ENCODE data around the gene ZNF514. TPM values are rescaled to one million over a fixed set of nuclear protein-coding genes. Genes with fewer than 3 reads are reported as not detected.

Gene ZNF514
- total RNA-seq, 1 donor: 14.5 TPM

- H2AFZ ChIP-seq (ENCODE audit: low read length): peak overlapping the region; percentile 96
- H3K27me3 ChIP-seq (ENCODE audit: insufficient read depth, low read length): no peaks in the 10 kb centered on the region
- peaks cover 40% of the 10 kb centered on the region for H3K79me2 ChIP-seq (ENCODE audit: insufficient read depth, low read length)
- no peak for TF ChIP-seq CTCF (IDR thresholded peaks at IDR 0.05; ENCODE audit: extremely low read depth, low read depth, low read length)
- H3K4me3 ChIP-seq (ENCODE audit: insufficient read depth, low read length): peak overlapping the region; percentile 96
- H3K27ac ChIP-seq (ENCODE audit: low read depth, low read length): peak overlapping the region; percentile 94
- H4K20me1 ChIP-seq (ENCODE audit: insufficient read depth, low read length): peaks cover 20% of the 10 kb centered on the region
- peak overlapping the region; percentile 77 for H3K4me2 ChIP-seq (ENCODE audit: insufficient read depth, low read length)
- H3K36me3 ChIP-seq (ENCODE audit: insufficient read depth, low read length): peaks cover 4% of the 10 kb centered on the region
- peak; percentile 35 for DNase-seq (ENCODE audit: insufficient read length, low spot score, missing footprints)
- peaks cover 5% of the 10 kb centered on the region for H3K4me1 ChIP-seq (ENCODE audit: insufficient read depth, low read length)
- no peaks in the 10 kb centered on the region for H3K9me3 ChIP-seq (ENCODE audit: low read depth, low read length)
These were observed 38.6 kb downstream of the ZNF514 start for GRCh38 chr2:95121093-95121406.

- peaks cover 3% of the 10 kb centered on the region for H3K4me1 ChIP-seq (ENCODE audit: insufficient read depth, low read length)
- H3K27ac ChIP-seq (ENCODE audit: low read depth, low read length): no peak overlapping the region
- no peak overlapping the region for H3K4me2 ChIP-seq (ENCODE audit: insufficient read depth, low read length)
- H3K79me2 ChIP-seq (ENCODE audit: insufficient read depth, low read length): peaks cover 26% of the 10 kb centered on the region
- DNase-seq (ENCODE audit: insufficient read length, low spot score, missing footprints): peak; percentile 91
- H3K4me3 ChIP-seq (ENCODE audit: insufficient read depth, low read length): no peak overlapping the region
- H3K9me3 ChIP-seq (ENCODE audit: low read depth, low read length): no peaks in the 10 kb centered on the region
- H3K36me3 ChIP-seq (ENCODE audit: insufficient read depth, low read length): peaks cover 29% of the 10 kb centered on the region
- peak; percentile 82 for TF ChIP-seq CTCF (IDR thresholded peaks at IDR 0.05; ENCODE audit: extremely low read depth, low read depth, low read length)
- no peaks in the 10 kb centered on the region for H3K27me3 ChIP-seq (ENCODE audit: insufficient read depth, low read length)
- H4K20me1 ChIP-seq (ENCODE audit: insufficient read depth, low read length): peaks cover 23% of the 10 kb centered on the region
- H2AFZ ChIP-seq (ENCODE audit: low read length): no peak overlapping the region
These were observed 44.2 kb downstream of the ZNF514 start for GRCh38 chr2:95115418-95115817.

- Histone ChIP-seq H3K9me3 (ENCODE audit: low read depth, low read length) (no peaks in the 10 kb centered on the region), H3K4me3 (ENCODE audit: insufficient read depth, low read length) (no peak overlapping the region), H3K4me1 (ENCODE audit: insufficient read depth, low read length) (no peaks in the 10 kb centered on the region), H3K4me2 (ENCODE audit: insufficient read depth, low read length) (no peak overlapping the region), H3K79me2 (ENCODE audit: insufficient read depth, low read length) (peaks cover 7% of the 10 kb centered on the region), H4K20me1 (ENCODE audit: insufficient read depth, low read length) (peaks cover 9% of the 10 kb centered on the region), H2AFZ (ENCODE audit: low read length) (no peak overlapping the region), H3K27me3 (ENCODE audit: insufficient read depth, low read length) (no peaks in the 10 kb centered on the region), H3K36me3 (ENCODE audit: insufficient read depth, low read length) (peaks cover 48% of the 10 kb centered on the region), H3K27ac (ENCODE audit: low read depth, low read length) (no peak overlapping the region)
- no peak for DNase-seq (ENCODE audit: insufficient read length, low spot score, missing footprints)
- no peak for TF ChIP-seq CTCF (IDR thresholded peaks at IDR 0.05; ENCODE audit: extremely low read depth, low read depth, low read length)
These were observed 46.2 kb downstream of the ZNF514 start for GRCh38 chr2:95113464-95113863.

- no peak overlapping the region for H3K4me2 ChIP-seq (ENCODE audit: insufficient read depth, low read length)
- no peaks in the 10 kb centered on the region for H3K9me3 ChIP-seq (ENCODE audit: low read depth, low read length)
- H3K27ac ChIP-seq (ENCODE audit: low read depth, low read length): no peak overlapping the region
- no peaks in the 10 kb centered on the region for H3K79me2 ChIP-seq (ENCODE audit: insufficient read depth, low read length)
- no peak overlapping the region for H2AFZ ChIP-seq (ENCODE audit: low read length)
- H3K36me3 ChIP-seq (ENCODE audit: insufficient read depth, low read length): peaks cover 72% of the 10 kb centered on the region
- H3K4me1 ChIP-seq (ENCODE audit: insufficient read depth, low read length): no peaks in the 10 kb centered on the region
- no peak for TF ChIP-seq CTCF (IDR thresholded peaks at IDR 0.05; ENCODE audit: extremely low read depth, low read depth, low read length)
- peaks cover under 1% of the 10 kb centered on the region for H4K20me1 ChIP-seq (ENCODE audit: insufficient read depth, low read length)
- no peak for DNase-seq (ENCODE audit: insufficient read length, low spot score, missing footprints)
- H3K27me3 ChIP-seq (ENCODE audit: insufficient read depth, low read length): no peaks in the 10 kb centered on the region
- no peak overlapping the region for H3K4me3 ChIP-seq (ENCODE audit: insufficient read depth, low read length)
These were observed 49.3 kb downstream of the ZNF514 start for GRCh38 chr2:95110395-95110794.
